Hippocampal formation (tissue), 2 donors: ENCODE results near the gene TEX261.

Experiments
- DNase-seq, 2 donors: peaks; one replicate each; lab custom pipeline; 2025; lab: John Stamatoyannopoulos, UW

Gene TEX261

DNA sequence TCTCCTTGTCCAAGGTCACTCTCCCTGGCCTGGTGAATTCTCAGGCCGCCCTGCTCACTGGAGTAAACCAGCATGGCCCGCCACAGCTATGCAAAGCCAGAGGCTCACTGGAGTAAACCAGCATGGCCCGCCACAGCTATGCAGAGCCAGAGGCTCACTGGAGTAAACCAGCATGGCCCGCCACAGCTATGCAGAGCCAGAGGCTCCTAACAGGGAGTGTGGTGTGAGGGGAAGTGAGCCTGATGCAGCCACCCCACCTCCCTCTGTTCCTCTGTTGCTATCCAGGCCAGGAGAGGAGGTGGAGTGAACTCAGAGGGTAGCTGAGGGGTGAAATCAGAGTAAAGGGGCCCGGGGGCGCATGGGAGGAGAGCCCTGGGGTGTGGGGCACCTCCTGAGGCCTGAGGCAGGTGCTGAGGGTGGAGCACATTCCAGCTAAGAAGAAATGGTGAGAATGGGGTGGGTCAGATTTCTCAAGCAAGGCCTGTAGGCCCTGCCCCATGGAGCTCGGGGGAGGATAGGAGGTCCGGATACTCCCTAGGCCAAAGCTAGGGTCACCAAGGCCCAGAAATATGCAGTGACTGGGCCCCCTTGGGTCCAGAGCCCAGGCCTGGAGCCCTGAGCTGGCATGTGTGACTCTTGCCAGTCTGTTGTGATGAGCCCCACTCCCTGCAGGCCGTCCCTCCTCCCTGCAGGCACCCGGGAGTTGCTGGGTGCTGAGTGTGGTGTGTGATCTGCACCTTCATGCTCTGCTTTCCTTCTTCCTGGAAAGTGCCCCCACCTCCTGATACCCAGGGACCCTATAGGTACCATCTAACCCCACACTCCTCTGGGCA is 57.5 kb downstream of the TEX261 start:
- no peak for DNase-seq

DNA sequence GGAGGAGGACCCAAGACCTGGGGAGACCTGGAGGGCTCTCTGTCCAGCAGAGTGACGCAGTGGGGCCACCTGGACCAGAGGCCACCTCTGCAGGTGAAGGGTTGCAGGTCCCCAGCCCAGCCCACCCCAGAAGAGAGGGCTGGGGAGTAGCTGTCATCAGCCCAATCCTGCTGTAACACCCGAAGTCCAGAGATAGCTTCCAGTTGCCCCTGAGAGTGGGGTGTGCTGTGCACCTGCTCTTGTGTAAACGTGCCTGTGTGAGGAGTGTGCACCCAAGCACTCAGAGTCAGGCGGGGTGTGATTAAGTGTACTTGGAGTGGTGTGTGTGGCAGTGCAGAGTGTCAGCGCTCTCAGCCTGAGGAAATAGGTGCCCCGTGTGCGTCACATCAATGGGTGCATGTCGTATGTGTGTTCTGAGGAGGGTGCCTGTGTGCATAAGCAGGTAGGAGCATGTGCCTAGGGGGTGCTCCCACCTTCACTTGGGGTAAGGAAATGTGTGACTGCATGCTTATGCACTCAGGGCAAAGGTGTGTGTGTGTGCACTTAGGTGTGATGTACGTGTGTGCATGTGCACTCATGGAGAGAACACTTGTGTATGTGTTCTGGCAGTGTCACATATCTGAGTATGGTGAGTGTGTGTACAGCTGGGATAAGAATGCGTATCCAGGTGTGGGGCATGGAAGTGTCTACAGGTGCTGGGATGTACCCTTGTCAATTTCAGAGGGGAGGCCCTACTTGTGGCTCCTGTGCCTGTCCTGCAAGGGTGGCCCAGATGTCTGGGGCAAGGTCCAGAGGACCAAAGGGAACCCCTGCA is 58.3 kb downstream of the TEX261 start:
- DNase-seq, result no peak
